DND-41 (cell line): Measurements from ENCODE around the gene TAGAP.

Source experiments
- EZH2 ChIP-seq: IDR thresholded peaks from 3 replicates; pipeline ENCODE4 v1.6.1; 2012; ENCODE audit warnings: borderline replicate concordance, low read depth, mild to moderate bottlenecking, moderate library complexity, low read length, inconsistent platforms; ENCODE audit not compliant: severe bottlenecking
- TF ChIP-seq, protein P1 (sequence below): IDR thresholded peaks from 2 replicates; pipeline ENCODE4 v1.5.1; 2012; ENCODE audit warnings: borderline replicate concordance, low read length, moderate library complexity, mild to moderate bottlenecking; ENCODE audit not compliant: poor library complexity, severe bottlenecking; ENCODE audit errors: extremely low read depth

DNA sequence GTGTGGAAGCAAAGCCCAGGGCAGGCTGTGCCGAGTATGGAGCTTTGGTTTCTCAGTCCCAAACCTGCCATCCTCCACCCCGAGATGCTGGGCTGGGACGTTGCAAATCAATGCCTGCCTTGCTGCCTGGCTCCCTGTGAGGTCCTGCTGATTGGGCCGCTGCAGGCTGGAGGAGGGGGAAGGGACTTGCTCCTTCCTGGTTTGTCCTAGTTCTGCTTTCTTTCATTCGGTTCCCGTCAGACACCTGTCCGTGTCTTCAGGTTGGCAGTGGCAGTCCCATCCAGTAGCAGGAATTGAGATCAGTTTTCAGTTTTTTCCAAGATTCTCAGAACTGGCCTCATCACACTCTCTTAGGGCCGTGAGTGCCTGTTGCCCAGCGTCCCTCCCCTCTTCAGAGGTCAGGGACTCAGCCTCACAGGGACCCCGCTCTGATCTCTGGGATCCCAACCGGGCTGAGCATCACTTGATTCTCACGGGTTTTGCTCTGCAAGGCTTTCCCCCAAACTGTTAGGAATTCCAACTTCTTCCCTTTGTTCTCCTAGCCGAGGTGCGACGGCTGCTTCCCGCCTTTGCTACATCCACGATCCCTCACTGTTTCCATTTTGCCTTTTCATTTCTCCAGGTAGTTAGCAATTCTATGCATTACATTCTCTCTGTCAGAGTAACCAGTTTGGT is 24.2 kb upstream of the TAGAP start:
- no peak for TF ChIP-seq EZH2
- TF ChIP-seq, protein P1, sequence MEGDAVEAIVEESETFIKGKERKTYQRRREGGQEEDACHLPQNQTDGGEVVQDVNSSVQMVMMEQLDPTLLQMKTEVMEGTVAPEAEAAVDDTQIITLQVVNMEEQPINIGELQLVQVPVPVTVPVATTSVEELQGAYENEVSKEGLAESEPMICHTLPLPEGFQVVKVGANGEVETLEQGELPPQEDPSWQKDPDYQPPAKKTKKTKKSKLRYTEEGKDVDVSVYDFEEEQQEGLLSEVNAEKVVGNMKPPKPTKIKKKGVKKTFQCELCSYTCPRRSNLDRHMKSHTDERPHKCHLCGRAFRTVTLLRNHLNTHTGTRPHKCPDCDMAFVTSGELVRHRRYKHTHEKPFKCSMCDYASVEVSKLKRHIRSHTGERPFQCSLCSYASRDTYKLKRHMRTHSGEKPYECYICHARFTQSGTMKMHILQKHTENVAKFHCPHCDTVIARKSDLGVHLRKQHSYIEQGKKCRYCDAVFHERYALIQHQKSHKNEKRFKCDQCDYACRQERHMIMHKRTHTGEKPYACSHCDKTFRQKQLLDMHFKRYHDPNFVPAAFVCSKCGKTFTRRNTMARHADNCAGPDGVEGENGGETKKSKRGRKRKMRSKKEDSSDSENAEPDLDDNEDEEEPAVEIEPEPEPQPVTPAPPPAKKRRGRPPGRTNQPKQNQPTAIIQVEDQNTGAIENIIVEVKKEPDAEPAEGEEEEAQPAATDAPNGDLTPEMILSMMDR = no peak
